ENCODE data around the gene SRRM2.

The SRRM2 gene

DNA sequence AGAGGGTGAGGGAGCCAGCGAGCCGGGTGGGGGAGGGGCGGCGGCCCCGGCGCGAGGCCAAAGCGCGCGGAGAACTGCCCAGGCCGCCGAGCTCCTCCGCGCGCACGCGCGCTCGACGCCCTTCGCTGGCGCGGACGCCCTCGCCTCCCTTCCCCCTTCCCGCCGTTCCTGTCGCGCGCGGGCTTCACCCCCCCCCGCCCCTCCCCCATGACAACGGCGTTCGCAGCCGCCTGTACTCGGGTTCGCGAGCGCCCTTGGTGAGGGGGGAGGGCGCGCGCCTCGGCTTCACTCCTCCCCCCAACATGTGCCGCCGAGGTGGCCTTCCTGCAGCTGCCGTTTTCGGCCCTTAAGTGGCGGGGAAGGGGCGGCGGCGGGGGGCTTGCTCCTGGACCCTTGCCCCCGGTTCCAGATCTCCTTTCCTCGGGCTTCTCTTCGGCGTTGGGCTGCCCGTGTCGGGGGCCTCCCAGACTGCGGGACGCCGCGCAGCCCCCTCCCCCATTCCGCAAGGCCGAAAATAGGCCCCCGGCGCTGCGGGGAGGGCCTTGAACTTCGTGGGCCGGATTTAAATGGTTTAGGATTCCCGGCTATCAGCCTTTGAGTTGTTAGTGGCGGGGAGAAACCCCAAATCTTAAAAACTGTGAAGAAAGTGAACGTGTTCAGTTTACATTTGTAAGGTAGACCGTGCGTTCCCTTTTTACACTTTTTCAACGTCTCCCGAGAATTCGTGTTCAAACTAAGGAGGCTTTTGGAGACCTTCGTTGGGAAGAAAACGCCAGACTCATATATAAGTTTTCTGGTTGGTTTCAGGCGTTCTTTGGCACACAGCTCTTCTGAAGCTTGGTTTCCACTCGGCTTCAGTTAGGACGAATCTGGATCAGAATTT, 653 bp downstream of the SRRM2 start:
- Histone ChIP-seq H3K4me1 (no peaks in the 10 kb centered on the region), H3K9me3 (no peaks in the 10 kb centered on the region), H3K27me3 (no peaks in the 10 kb centered on the region), H3K36me3 (peaks cover 49% of the 10 kb centered on the region), H3K4me3 (ENCODE audit: low read depth, low read length) (peak overlapping the region; percentile 85)
- no peak for TF ChIP-seq CTCF (IDR thresholded peaks at IDR 0.05; ENCODE audit: low read depth, low read length)
- peak; percentile 90 for DNase-seq

DNA sequence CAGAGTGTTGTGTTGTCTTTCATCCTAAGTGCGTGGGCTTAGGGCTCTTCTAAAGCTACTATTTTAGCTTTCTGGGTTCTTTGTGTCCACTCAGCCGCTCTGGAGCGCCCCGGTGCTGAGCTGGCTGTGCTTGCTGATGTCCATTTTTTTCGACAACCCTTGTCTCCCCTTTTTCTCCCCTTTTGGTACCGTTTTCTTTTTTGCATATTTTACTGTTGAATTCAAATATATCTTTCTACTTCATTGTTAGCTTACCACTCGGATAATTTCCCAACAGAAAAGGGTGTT, 1.2 kb downstream of the SRRM2 start:
- no peaks in the 10 kb centered on the region for H3K9me3 ChIP-seq
- no peak for TF ChIP-seq CTCF (IDR thresholded peaks at IDR 0.05; ENCODE audit: low read depth, low read length)
- H3K27me3 ChIP-seq, result no peaks in the 10 kb centered on the region
- peak overlapping the region; percentile 85 for H3K4me3 ChIP-seq (ENCODE audit: low read depth, low read length)
- H3K4me1 ChIP-seq, result no peaks in the 10 kb centered on the region
- no peak for DNase-seq
- H3K36me3 ChIP-seq, result peaks cover 55% of the 10 kb centered on the region

GRCh38 chr16:2755158-2755557, 2.7 kb downstream of the SRRM2 start:
- H3K27me3 ChIP-seq, result no peaks in the 10 kb centered on the region
- H3K4me3 ChIP-seq (ENCODE audit: low read depth, low read length), result peak overlapping the region; percentile 85
- no peaks in the 10 kb centered on the region for H3K9me3 ChIP-seq
- H3K36me3 ChIP-seq, result peaks cover 67% of the 10 kb centered on the region
- no peaks in the 10 kb centered on the region for H3K4me1 ChIP-seq
- DNase-seq, result no peak
- no peak for TF ChIP-seq CTCF (IDR thresholded peaks at IDR 0.05; ENCODE audit: low read depth, low read length)

DNA sequence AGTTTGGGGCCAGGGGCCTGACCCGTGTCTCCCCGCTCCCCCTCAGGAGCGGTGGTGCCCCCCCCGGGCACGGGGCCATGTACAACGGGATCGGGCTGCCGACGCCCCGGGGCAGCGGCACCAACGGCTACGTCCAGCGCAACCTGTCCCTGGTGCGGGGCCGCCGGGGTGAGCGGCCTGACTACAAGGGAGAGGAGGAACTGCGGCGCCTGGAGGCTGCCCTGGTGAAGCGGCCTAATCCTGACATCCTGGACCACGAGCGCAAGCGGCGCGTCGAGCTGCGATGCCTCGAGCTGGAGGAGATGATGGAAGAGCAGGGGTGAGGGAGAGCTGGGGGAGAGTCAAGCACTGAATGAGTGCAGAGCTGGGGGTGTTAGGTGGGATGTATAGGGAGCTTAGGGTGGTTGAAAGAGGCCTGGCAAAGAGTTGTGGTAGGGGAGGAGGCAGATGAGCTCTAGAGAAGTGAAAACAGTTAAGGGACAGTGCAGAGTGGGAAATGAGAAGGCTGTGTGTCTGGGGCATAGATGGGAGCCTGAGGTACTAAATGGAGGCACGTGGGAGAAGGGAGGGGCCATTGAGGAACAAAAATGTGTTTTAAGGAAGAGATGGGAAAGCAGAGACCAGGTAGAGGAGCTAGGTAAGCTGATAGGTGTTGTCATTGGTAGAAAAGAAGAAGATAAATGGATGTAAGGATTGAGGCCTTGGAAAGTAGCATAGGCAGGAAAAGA, 4.0 kb downstream of the SRRM2 start:
- Histone ChIP-seq H3K9me3 (no peaks in the 10 kb centered on the region), H3K4me3 (ENCODE audit: low read depth, low read length) (no peak overlapping the region), H3K36me3 (peaks cover 80% of the 10 kb centered on the region), H3K4me1 (no peaks in the 10 kb centered on the region), H3K27me3 (no peaks in the 10 kb centered on the region)
- DNase-seq, result no peak
- TF ChIP-seq CTCF (IDR thresholded peaks at IDR 0.05; ENCODE audit: low read depth, low read length), result no peak

GRCh38 chr16:2757344-2757743, 4.9 kb downstream of the SRRM2 start:
- H3K36me3 ChIP-seq, result peaks cover 89% of the 10 kb centered on the region
- no peaks in the 10 kb centered on the region for H3K9me3 ChIP-seq
- no peak overlapping the region for H3K4me3 ChIP-seq (ENCODE audit: low read depth, low read length)
- no peak for DNase-seq
- TF ChIP-seq CTCF (IDR thresholded peaks at IDR 0.05; ENCODE audit: low read depth, low read length), result no peak
- H3K4me1 ChIP-seq, result no peaks in the 10 kb centered on the region
- H3K27me3 ChIP-seq, result no peaks in the 10 kb centered on the region

DNA sequence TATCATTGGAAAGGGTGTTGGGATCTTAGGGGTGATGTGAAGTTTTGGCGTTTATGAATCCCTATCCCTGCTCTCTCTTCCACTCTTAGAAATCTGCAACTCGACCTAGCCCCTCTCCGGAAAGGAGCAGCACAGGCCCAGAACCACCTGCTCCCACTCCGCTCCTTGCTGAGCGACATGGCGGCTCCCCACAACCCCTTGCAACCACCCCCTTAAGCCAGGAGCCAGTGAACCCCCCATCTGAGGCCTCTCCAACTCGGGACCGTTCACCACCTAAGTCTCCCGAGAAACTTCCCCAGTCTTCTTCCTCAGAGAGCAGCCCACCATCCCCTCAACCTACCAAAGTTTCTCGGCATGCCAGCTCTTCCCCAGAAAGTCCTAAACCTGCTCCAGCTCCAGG, 9.0 kb downstream of the SRRM2 start:
- H3K36me3 ChIP-seq, result peaks cover 100% of the 10 kb centered on the region
- no peaks in the 10 kb centered on the region for H3K4me1 ChIP-seq
- no peaks in the 10 kb centered on the region for H3K27me3 ChIP-seq
- no peak for DNase-seq
- H3K9me3 ChIP-seq, result no peaks in the 10 kb centered on the region
- no peak overlapping the region for H3K4me3 ChIP-seq (ENCODE audit: low read depth, low read length)
- TF ChIP-seq CTCF (IDR thresholded peaks at IDR 0.05; ENCODE audit: low read depth, low read length), result no peak
